Karpas-422 (cell line): ENCODE results near the gene PARS2. TPM values are rescaled to one million over a fixed set of nuclear protein-coding genes. Genes with fewer than 3 reads are reported as not detected.

Experiments used
- DNase-seq: peaks from one replicate; pipeline ENCODE4 v3.0.0-alpha.2; 2015
- H2AFZ ChIP-seq: fragments of 200-600 bp; sonication (generic); 2 replicates; pipeline ENCODE4 v1.6.1; 2014; ENCODE audit warnings: antibody characterized with exemption, low read length, mixed read lengths
- H3K27ac ChIP-seq: fragments of 200-600 bp; sonication (generic); 2 replicates; pipeline ENCODE4 v1.5.1; 2014; ENCODE audit warnings: mild to moderate bottlenecking, low read length, moderate library complexity
- H3K27me3 ChIP-seq: fragments of 200-600 bp; sonication (generic); 2 replicates; pipeline ENCODE4 v1.6.1; 2014; ENCODE audit warnings: low read length, mixed read lengths
- H3K36me3 ChIP-seq: fragments of 200-600 bp; sonication (generic); 2 replicates; pipeline ENCODE4 v1.6.1; 2014; ENCODE audit warnings: low read length, mixed read lengths; ENCODE audit not compliant: insufficient read depth
- H3K4me1 ChIP-seq: fragments of 200-600 bp; sonication (generic); 2 replicates; pipeline ENCODE4 v1.6.1; 2014; ENCODE audit warnings: mild to moderate bottlenecking, low read length, mixed read lengths
- H3K4me2 ChIP-seq: fragments of 200-600 bp; sonication (generic); 2 replicates; pipeline ENCODE4 v1.6.1; 2014; ENCODE audit warnings: low read length, low read depth, mild to moderate bottlenecking; ENCODE audit not compliant: poor library complexity, severe bottlenecking
- H3K4me3 ChIP-seq: fragments of 200-600 bp; sonication (generic); 2 replicates; pipeline ENCODE4 v1.5.1; 2014; ENCODE audit warnings: mild to moderate bottlenecking, antibody characterized with exemption, low read length, mixed read lengths
- H3K79me2 ChIP-seq: fragments of 200-600 bp; sonication (generic); 2 replicates; pipeline ENCODE4 v1.6.1; 2014; ENCODE audit warnings: mild to moderate bottlenecking, low read length, mixed read lengths
- H3K9ac ChIP-seq: fragments of 200-600 bp; sonication (generic); 2 replicates; pipeline ENCODE4 v1.6.0; 2014; ENCODE audit warnings: low read length
- H3K9me2 ChIP-seq: fragments of 200-600 bp; sonication (generic), shearing (Covaris generic); replicated peaks from 2 replicates; pipeline ENCODE4 v1.6.0; 2014; ENCODE audit warnings: mild to moderate bottlenecking, low read length, moderate library complexity; ENCODE audit not compliant: insufficient read depth
- H3K9me3 ChIP-seq: fragments of 300-700, 200-600 bp; sonication (generic); 2 replicates; pipeline ENCODE4 v1.6.1; 2014; ENCODE audit warnings: low read length, mixed read lengths
- H4K20me1 ChIP-seq: fragments of 200-600 bp; sonication (generic); 2 replicates; pipeline ENCODE4 v1.6.1; 2014; ENCODE audit warnings: mild to moderate bottlenecking, antibody characterized with exemption, low read length, low read depth; ENCODE audit not compliant: insufficient read depth
- total RNA-seq: library from RNA; depleted of rRNA; stranded (reverse); fragments of >200 nt; shearing (Covaris generic); gene quantifications from 2 replicates; pipeline ENCODE4 v1.2.3, GENCODE V29; 2014; ENCODE audit warnings: low replicate concordance

Gene PARS2
- total RNA-seq, 1 experiment from 2014 or later: 8.2 TPM

DNA sequence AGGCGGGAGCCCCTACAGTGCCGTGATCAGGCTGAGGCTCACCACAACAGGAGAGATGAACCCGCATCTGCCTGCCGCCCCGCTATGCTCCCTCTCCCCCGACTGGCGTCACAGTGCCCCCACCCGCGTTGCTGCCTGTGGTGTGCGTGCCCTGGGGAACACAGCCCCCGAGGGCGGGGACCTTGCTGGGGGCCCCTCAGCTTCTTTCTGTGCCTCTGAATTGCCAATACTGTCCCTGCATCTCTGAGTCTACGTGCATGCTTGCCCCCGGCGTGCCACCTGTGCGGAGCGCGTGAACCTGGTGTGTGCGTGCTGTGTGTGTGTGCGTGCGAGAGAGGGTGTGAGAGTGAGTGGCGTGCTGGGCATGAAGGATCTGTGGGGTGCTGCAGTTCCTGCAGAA, 10.3 kb downstream of the PARS2 start:
- no peaks in the 10 kb centered on the region for H3K79me2 ChIP-seq
- no peak overlapping the region for H2AFZ ChIP-seq
- H3K9me3 ChIP-seq: no peaks in the 10 kb centered on the region
- H3K27me3 ChIP-seq: no peaks in the 10 kb centered on the region
- no peaks in the 10 kb centered on the region for H4K20me1 ChIP-seq
- no peak overlapping the region for H3K4me2 ChIP-seq
- no peak overlapping the region for H3K27ac ChIP-seq
- no peaks in the 10 kb centered on the region for H3K4me1 ChIP-seq
- H3K4me3 ChIP-seq: no peak overlapping the region
- H3K36me3 ChIP-seq: no peaks in the 10 kb centered on the region; the same call in 1 of the 2 replicates
- no peak overlapping the region for H3K9ac ChIP-seq
- no peaks in the 10 kb centered on the region for H3K9me2 ChIP-seq
- DNase-seq: no peak

DNA sequence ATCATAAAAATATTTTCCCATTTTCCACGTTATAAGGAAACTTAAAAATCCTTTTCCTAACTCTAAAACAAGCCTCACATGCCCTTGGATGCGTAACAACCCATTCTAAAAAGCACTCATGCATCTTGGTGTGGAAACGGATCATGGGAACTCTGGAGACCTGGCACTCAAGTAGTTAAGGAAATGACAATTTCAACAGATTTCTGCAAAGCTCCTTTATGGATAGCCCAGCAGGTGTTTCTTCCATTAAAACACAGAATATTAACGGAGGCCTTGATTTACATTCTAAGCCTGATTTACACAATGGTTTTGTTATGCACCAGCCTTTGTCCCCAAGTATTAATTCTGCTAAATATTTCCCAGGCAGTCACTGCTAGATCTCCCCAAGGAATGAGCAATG, 12.9 kb downstream of the PARS2 start:
- no peaks in the 10 kb centered on the region for H4K20me1 ChIP-seq
- H3K4me1 ChIP-seq: no peaks in the 10 kb centered on the region

DNA sequence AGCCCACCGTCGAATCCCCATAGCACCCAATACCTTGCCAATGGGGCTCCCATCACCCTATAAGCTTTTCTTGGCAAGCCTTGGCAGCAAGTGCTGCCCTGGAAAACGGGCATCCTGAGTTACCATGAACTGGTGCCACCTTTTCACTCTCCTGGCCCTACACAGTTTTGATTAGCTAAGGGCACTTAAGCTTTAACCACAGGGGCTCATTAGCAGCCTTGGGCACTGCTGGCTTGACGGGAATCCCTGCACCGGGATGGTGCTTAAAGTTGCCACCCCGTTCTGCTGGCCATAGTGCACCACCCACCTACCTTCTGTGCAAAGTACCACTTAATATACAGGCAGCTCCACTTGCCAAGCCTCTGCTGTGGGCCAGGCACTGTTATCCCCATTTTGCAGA, 13.7 kb downstream of the PARS2 start:
- no peaks in the 10 kb centered on the region for H3K79me2 ChIP-seq
- no peak for DNase-seq
- no peaks in the 10 kb centered on the region for H4K20me1 ChIP-seq
- H2AFZ ChIP-seq: no peak overlapping the region
- no peaks in the 10 kb centered on the region for H3K9me3 ChIP-seq
- H3K9me2 ChIP-seq: no peaks in the 10 kb centered on the region
- no peak overlapping the region for H3K27ac ChIP-seq
- H3K4me2 ChIP-seq: no peak overlapping the region
- H3K4me1 ChIP-seq: no peaks in the 10 kb centered on the region
- H3K36me3 ChIP-seq: no peaks in the 10 kb centered on the region
- H3K27me3 ChIP-seq: no peaks in the 10 kb centered on the region
- H3K9ac ChIP-seq: no peak overlapping the region
- H3K4me3 ChIP-seq: no peak overlapping the region

More for the DNA sequence above, 12.9 kb downstream of the PARS2 start:
- no peaks in the 10 kb centered on the region for H3K9me2 ChIP-seq
- H3K4me3 ChIP-seq: no peak overlapping the region
- DNase-seq: no peak
- no peak overlapping the region for H2AFZ ChIP-seq
- no peaks in the 10 kb centered on the region for H3K9me3 ChIP-seq
- no peaks in the 10 kb centered on the region for H3K79me2 ChIP-seq
- no peak overlapping the region for H3K4me2 ChIP-seq
- no peak overlapping the region for H3K27ac ChIP-seq
- no peak overlapping the region for H3K9ac ChIP-seq
- H3K36me3 ChIP-seq: no peaks in the 10 kb centered on the region
- H3K27me3 ChIP-seq: no peaks in the 10 kb centered on the region

DNA sequence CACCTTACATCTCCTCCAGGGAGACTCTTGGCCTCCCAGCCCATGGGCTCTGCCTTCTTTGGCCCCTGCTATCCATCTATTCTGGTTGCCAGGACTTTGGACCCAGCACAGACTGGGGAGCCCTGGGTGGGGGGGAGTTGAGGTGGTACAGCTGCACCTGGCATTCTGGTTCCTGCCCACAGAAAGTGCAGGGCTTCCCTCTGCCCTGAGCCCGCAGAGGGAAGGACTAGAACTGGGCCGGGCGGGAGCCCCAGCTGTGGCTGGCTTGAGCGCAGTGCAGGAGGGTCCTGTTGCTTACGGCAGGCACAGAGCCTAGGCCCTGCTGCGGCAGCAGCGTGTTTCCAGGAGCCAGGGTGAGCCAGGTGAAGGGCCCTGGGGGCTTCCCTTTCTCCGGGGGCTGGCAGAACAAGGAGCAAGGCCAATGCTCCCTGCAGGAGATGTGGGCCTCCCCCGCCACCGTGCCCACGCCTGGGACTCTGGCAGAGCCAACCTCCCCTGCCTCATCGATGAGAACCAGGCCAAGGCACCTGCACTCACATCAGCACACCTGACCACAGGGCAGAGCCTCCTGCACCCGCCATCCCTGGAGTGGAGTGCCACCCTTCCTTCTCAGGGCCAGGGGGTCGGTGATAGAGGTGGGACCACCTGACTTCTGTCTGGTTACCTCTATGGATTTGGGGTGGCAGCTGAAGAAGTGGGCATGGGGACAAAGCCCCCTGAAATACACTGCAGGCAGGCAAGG, 16.1 kb downstream of the PARS2 start:
- Histone ChIP-seq H3K9me2 (no peaks in the 10 kb centered on the region), H3K9me3 (no peaks in the 10 kb centered on the region), H4K20me1 (no peaks in the 10 kb centered on the region), H3K4me2 (no peak overlapping the region), H3K9ac (no peak overlapping the region), H3K4me3 (no peak overlapping the region), H3K79me2 (no peaks in the 10 kb centered on the region), H3K36me3 (no peaks in the 10 kb centered on the region), H3K27me3 (no peaks in the 10 kb centered on the region), H3K4me1 (no peaks in the 10 kb centered on the region), H2AFZ (no peak overlapping the region), H3K27ac (no peak overlapping the region)
- no peak for DNase-seq

DNA sequence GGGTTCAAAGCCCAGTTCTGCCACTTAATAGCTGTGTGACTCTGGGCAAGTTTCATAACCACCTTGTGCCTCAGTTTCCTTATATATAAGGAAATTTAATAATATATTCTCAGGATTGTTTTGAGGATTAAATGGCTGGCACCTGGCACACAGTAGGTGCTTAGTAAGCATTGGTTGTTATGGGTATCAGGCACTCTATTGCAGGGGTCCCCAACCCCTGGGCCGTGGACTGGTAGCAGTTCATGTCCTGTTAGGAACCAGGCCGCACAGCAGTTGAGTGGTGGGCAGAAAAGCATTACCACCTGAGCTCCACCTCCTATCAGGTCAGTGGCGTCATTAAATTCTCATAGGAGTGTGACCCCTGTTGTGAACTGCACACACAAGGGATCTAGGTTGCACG, 18.5 kb downstream of the PARS2 start:
- no peaks in the 10 kb centered on the region for H3K79me2 ChIP-seq

DNA sequence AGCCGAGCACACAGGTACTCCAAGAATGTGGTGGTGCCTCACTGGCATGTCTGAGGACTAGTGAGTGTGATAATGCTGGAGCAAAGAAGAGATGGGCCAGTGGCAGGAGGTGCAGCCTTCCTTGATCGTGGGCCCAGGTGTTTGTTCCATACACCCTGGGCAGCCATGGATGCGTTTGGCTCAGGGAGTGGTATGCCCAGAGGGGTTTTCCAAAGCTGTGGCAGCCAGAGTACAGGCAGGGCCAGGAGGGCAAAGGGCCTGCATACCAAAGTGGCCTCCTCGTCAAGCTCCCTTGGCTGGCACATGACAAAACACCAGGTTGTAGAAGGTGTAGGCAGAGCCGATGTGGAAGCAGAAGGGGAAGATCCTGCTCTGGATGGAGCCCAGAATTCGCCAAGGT, 19.0 kb downstream of the PARS2 start:
- no peak overlapping the region for H3K27ac ChIP-seq
- no peaks in the 10 kb centered on the region for H3K79me2 ChIP-seq
- no peak overlapping the region for H2AFZ ChIP-seq
- no peak for DNase-seq
- H3K9me2 ChIP-seq: no peaks in the 10 kb centered on the region
- 0 out of 2 replicates have a peak, but pooled peaks cover 6% of the 10 kb centered on the region for H4K20me1 ChIP-seq
- no peak overlapping the region for H3K4me2 ChIP-seq
- no peaks in the 10 kb centered on the region for H3K4me1 ChIP-seq
- peaks cover 4% of the 10 kb centered on the region; the same call in 1 of the 2 replicates for H3K36me3 ChIP-seq
- H3K27me3 ChIP-seq: no peaks in the 10 kb centered on the region
- H3K9ac ChIP-seq: no peak overlapping the region
- no peaks in the 10 kb centered on the region for H3K9me3 ChIP-seq
- no peak overlapping the region for H3K4me3 ChIP-seq

More for the DNA sequence above, 18.5 kb downstream of the PARS2 start:
- Histone ChIP-seq H4K20me1 (0 out of 2 replicates have a peak, but pooled peaks cover 6% of the 10 kb centered on the region), H3K4me3 (no peak overlapping the region), H3K4me2 (no peak overlapping the region), H3K9ac (no peak overlapping the region), H3K27ac (no peak overlapping the region), H3K27me3 (no peaks in the 10 kb centered on the region), H3K4me1 (no peaks in the 10 kb centered on the region), H3K9me2 (no peaks in the 10 kb centered on the region), H3K36me3 (peaks cover 4% of the 10 kb centered on the region; the same call in 1 of the 2 replicates), H2AFZ (no peak overlapping the region), H3K9me3 (no peaks in the 10 kb centered on the region)
- DNase-seq: no peak

DNA sequence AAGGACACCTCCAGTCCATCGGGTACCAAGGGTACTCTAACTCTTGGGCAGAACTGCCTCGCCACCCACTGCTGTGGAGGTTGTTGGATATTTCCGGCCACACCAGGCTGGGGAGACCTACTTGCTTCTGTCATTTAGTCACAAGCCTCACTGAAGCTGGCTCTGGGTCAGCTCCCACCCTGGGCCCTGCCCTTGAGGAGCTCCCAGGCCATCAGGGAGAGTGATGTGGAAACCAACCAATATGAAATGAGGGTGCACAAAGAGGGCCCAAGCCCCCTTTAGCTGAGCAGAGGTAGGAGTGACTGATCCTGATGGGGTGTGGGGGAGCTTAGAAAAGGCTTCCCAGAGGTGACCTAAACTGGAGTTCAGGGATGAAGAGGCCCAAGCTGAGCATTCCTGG, 19.6 kb downstream of the PARS2 start:
- no peak for DNase-seq
- Histone ChIP-seq H3K27ac (no peak overlapping the region), H2AFZ (no peak overlapping the region), H3K27me3 (no peaks in the 10 kb centered on the region), H3K4me3 (no peak overlapping the region), H3K9ac (no peak overlapping the region), H3K9me3 (no peaks in the 10 kb centered on the region), H4K20me1 (0 out of 2 replicates have a peak, but pooled peaks cover 6% of the 10 kb centered on the region), H3K4me2 (no peak overlapping the region), H3K9me2 (no peaks in the 10 kb centered on the region), H3K79me2 (no peaks in the 10 kb centered on the region), H3K4me1 (no peaks in the 10 kb centered on the region), H3K36me3 (peaks cover 4% of the 10 kb centered on the region; the same call in 1 of the 2 replicates)

DNA sequence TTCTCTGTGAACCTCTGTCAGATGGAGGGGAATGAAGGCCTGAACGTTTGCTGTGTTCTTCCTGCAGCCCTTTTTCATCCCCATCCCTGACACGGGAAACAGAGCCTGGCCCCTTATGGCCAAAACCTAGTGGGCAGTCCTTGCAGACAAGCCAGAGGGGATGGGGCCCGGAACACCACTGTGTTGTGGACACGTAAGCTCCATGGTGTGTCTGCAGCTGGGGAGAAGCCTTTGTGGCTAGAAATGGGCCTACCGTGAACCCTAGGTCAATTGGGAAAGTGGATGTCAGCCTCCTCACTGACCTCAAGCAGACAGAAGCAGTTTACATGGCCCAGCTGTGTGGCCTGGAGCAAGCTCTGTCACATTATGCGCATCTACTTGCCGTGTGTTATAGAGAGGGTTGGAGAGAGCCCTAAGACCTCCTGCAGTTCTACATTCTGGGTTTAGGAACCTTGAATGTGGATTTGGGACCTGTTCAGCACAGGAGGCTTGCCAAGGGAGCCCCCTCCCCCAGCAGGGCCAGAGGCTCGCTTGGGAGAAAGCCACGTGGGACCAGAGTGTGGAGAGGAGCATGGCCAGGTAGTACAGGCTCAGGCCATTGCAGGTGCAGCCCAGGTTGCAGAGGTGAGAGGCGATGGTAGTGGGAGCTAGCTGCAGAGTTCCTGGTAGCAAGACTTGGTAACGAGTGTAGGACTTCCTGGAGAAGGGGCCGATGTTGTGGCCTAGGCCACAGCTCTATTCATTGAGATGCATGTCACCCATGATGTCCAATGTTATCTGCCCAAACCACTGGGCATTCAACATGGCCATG, 20.7 kb downstream of the PARS2 start:
- H3K9me3 ChIP-seq: no peaks in the 10 kb centered on the region
- no peaks in the 10 kb centered on the region for H3K4me1 ChIP-seq
- H3K4me3 ChIP-seq: no peak overlapping the region
- 0 out of 2 replicates have a peak, but pooled peaks cover 6% of the 10 kb centered on the region for H4K20me1 ChIP-seq
- no peak overlapping the region for H3K4me2 ChIP-seq
- no peak for DNase-seq
- H3K79me2 ChIP-seq: no peaks in the 10 kb centered on the region
- no peak overlapping the region for H3K9ac ChIP-seq
- peaks cover 7% of the 10 kb centered on the region; the same call in 1 of the 2 replicates for H3K36me3 ChIP-seq
- H3K9me2 ChIP-seq: no peaks in the 10 kb centered on the region
- no peak overlapping the region for H3K27ac ChIP-seq
- H2AFZ ChIP-seq: no peak overlapping the region
- no peaks in the 10 kb centered on the region for H3K27me3 ChIP-seq
